Measurements from ENCODE around the gene SOX13.
"Not testable (repeated sequence)": the region's sequence is repeated elsewhere in the genome, so short reads cannot be mapped to it uniquely, and the experiment has no call there.

The SOX13 gene

GRCh38 chr1:204087181-204087892, 14.4 kb downstream of the SOX13 start:
- no peaks in the 10 kb centered on the region for H3K36me3 ChIP-seq (ENCODE audit: control insufficient read depth in 4 of 4, insufficient read depth in 4 of 4, low read length in 3 of 4)
- no peak overlapping the region for H3K27ac ChIP-seq (ENCODE audit: insufficient read depth in 1 of 2, low read depth in 1 of 2, low read length in 2 of 2, poor library complexity in 1 of 2, severe bottlenecking in 2 of 2)
- POLR2A ChIA-PET: no interaction called here
- CTCF ChIA-PET: interaction anchor here (0.7 kb wide), 1 partner anchor 20 kb away, joined by 3 read pairs; no protein-coding TSS in a partner anchor
- 93% methylated on average over 4 of the region's 8 CpGs for WGBS (ENCODE audit: insufficient coverage)
- DNase-seq: no peak
- H3K4me3 ChIP-seq (ENCODE audit: control insufficient read depth in 1 of 7, extremely low read depth in 1 of 7, insufficient read depth in 4 of 7, low read depth in 2 of 7, low read length in 6 of 7): no peak overlapping the region
- H3K4me1 ChIP-seq (ENCODE audit: control extremely low read depth in 1 of 4, control insufficient read depth in 4 of 4, insufficient read depth in 4 of 4, low read length in 3 of 4): no peaks in the 10 kb centered on the region
- no peaks in the 10 kb centered on the region for H3K9me3 ChIP-seq (ENCODE audit: control extremely low read depth in 1 of 5, control insufficient read depth in 4 of 5, insufficient read depth in 2 of 5, low read depth in 1 of 5, low read length in 4 of 5)
- H3K27me3 ChIP-seq (replicated peaks in 2 of 5; ENCODE audit: control insufficient read depth in 4 of 5, insufficient read depth in 5 of 5, low read length in 4 of 5): no peaks in the 10 kb centered on the region

- H3K36me3 ChIP-seq (ENCODE audit: control insufficient read depth in 4 of 4, insufficient read depth in 4 of 4, low read length in 3 of 4): no peaks in the 10 kb centered on the region
- WGBS (ENCODE audit: insufficient coverage): 100% methylated on average over 7 of the region's 7 CpGs
- H3K27ac ChIP-seq (ENCODE audit: insufficient read depth in 1 of 2, low read depth in 1 of 2, low read length in 2 of 2, poor library complexity in 1 of 2, severe bottlenecking in 2 of 2): no peak overlapping the region
- H3K4me1 ChIP-seq (ENCODE audit: control extremely low read depth in 1 of 4, control insufficient read depth in 4 of 4, insufficient read depth in 4 of 4, low read length in 3 of 4): no peaks in the 10 kb centered on the region
- no peak overlapping the region for H3K4me3 ChIP-seq (ENCODE audit: control insufficient read depth in 1 of 7, extremely low read depth in 1 of 7, insufficient read depth in 4 of 7, low read depth in 2 of 7, low read length in 6 of 7)
- ChIA-PET POLR2A (no interaction called here), CTCF (no interaction called here)
- H3K9me3 ChIP-seq (ENCODE audit: control extremely low read depth in 1 of 5, control insufficient read depth in 4 of 5, insufficient read depth in 2 of 5, low read depth in 1 of 5, low read length in 4 of 5): no peaks in the 10 kb centered on the region
- no peak for DNase-seq
- H3K27me3 ChIP-seq (replicated peaks in 2 of 5; ENCODE audit: control insufficient read depth in 4 of 5, insufficient read depth in 5 of 5, low read length in 4 of 5): no peaks in the 10 kb centered on the region
Observed at GRCh38 chr1:204087893-204088528, 15.1 kb downstream of the SOX13 start.

GRCh38 chr1:204088596-204088995, 15.7 kb downstream of the SOX13 start:
- ChIA-PET CTCF (no interaction called here), POLR2A (no interaction called here)
- no peak overlapping the region for H3K4me3 ChIP-seq (ENCODE audit: control insufficient read depth in 1 of 7, extremely low read depth in 1 of 7, insufficient read depth in 4 of 7, low read depth in 2 of 7, low read length in 6 of 7)

GRCh38 chr1:204089044-204089751, 16.3 kb downstream of the SOX13 start:
- Histone ChIP-seq H3K27ac (ENCODE audit: insufficient read depth in 1 of 2, low read depth in 1 of 2, low read length in 2 of 2, poor library complexity in 1 of 2, severe bottlenecking in 2 of 2) (no peak overlapping the region), H3K4me3 (ENCODE audit: control insufficient read depth in 1 of 7, extremely low read depth in 1 of 7, insufficient read depth in 4 of 7, low read depth in 2 of 7, low read length in 6 of 7) (no peak overlapping the region), H3K27me3 (replicated peaks in 2 of 5; ENCODE audit: control insufficient read depth in 4 of 5, insufficient read depth in 5 of 5, low read length in 4 of 5) (no peaks in the 10 kb centered on the region), H3K9me3 (ENCODE audit: control extremely low read depth in 1 of 5, control insufficient read depth in 4 of 5, insufficient read depth in 2 of 5, low read depth in 1 of 5, low read length in 4 of 5) (no peaks in the 10 kb centered on the region), H3K36me3 (ENCODE audit: control insufficient read depth in 4 of 4, insufficient read depth in 4 of 4, low read length in 3 of 4) (no peaks in the 10 kb centered on the region), H3K4me1 (ENCODE audit: control extremely low read depth in 1 of 4, control insufficient read depth in 4 of 4, insufficient read depth in 4 of 4, low read length in 3 of 4) (peaks cover 0 to 3% (median 0%) of the 10 kb centered on the region in 4 experiments)
- DNase-seq: no peak
- ChIA-PET POLR2A (no interaction called here), CTCF (interaction anchor here (1.1 kb wide), 1 partner anchor 11 kb away, joined by 3 read pairs; no protein-coding TSS in a partner anchor)
- WGBS (ENCODE audit: insufficient coverage): 96% methylated on average over 12 of the region's 15 CpGs

More at GRCh38 chr1:204088596-204088995, 15.7 kb downstream of the SOX13 start:
- Histone ChIP-seq H3K4me1 (ENCODE audit: control extremely low read depth in 1 of 4, control insufficient read depth in 4 of 4, insufficient read depth in 4 of 4, low read length in 3 of 4) (peaks cover 0 to 3% (median 0%) of the 10 kb centered on the region in 4 experiments), H3K27ac (ENCODE audit: insufficient read depth in 1 of 2, low read depth in 1 of 2, low read length in 2 of 2, poor library complexity in 1 of 2, severe bottlenecking in 2 of 2) (no peak overlapping the region), H3K27me3 (replicated peaks in 2 of 5; ENCODE audit: control insufficient read depth in 4 of 5, insufficient read depth in 5 of 5, low read length in 4 of 5) (no peaks in the 10 kb centered on the region), H3K9me3 (ENCODE audit: control extremely low read depth in 1 of 5, control insufficient read depth in 4 of 5, insufficient read depth in 2 of 5, low read depth in 1 of 5, low read length in 4 of 5) (no peaks in the 10 kb centered on the region), H3K36me3 (ENCODE audit: control insufficient read depth in 4 of 4, insufficient read depth in 4 of 4, low read length in 3 of 4) (no peaks in the 10 kb centered on the region)
- WGBS (ENCODE audit: insufficient coverage): 77% methylated on average over 7 of the region's 8 CpGs
- DNase-seq: no peak

GRCh38 chr1:204090132-204090531, 17.2 kb downstream of the SOX13 start:
- CTCF ChIA-PET: interaction anchor here (1.1 kb wide), 2 partner anchors 10 to 39 kb away, joined by 3 to 4 read pairs; no protein-coding TSS in a partner anchor
- H3K4me3 ChIP-seq (ENCODE audit: control insufficient read depth in 1 of 7, extremely low read depth in 1 of 7, insufficient read depth in 4 of 7, low read depth in 2 of 7, low read length in 6 of 7); POLR2A ChIA-PET; DNase-seq; H3K9me3 ChIP-seq (ENCODE audit: control extremely low read depth in 1 of 5, control insufficient read depth in 4 of 5, insufficient read depth in 2 of 5, low read depth in 1 of 5, low read length in 4 of 5); H3K36me3 ChIP-seq (ENCODE audit: control insufficient read depth in 4 of 4, insufficient read depth in 4 of 4, low read length in 3 of 4); H3K4me1 ChIP-seq (ENCODE audit: control extremely low read depth in 1 of 4, control insufficient read depth in 4 of 4, insufficient read depth in 4 of 4, low read length in 3 of 4); H3K27me3 ChIP-seq (replicated peaks in 2 of 5; ENCODE audit: control insufficient read depth in 4 of 5, insufficient read depth in 5 of 5, low read length in 4 of 5); H3K27ac ChIP-seq (ENCODE audit: insufficient read depth in 1 of 2, low read depth in 1 of 2, low read length in 2 of 2, poor library complexity in 1 of 2, severe bottlenecking in 2 of 2): not testable (repeated sequence)
- WGBS (ENCODE audit: insufficient coverage): 100% methylated on average over 2 of the region's 3 CpGs

- Histone ChIP-seq H3K27ac (ENCODE audit: insufficient read depth in 1 of 2, low read depth in 1 of 2, low read length in 2 of 2, poor library complexity in 1 of 2, severe bottlenecking in 2 of 2) (no peak overlapping the region), H3K4me3 (ENCODE audit: control insufficient read depth in 1 of 7, extremely low read depth in 1 of 7, insufficient read depth in 4 of 7, low read depth in 2 of 7, low read length in 6 of 7) (no peak overlapping the region), H3K4me1 (ENCODE audit: control extremely low read depth in 1 of 4, control insufficient read depth in 4 of 4, insufficient read depth in 4 of 4, low read length in 3 of 4) (peaks cover 0 to 3% (median 0%) of the 10 kb centered on the region in 4 experiments), H3K36me3 (ENCODE audit: control insufficient read depth in 4 of 4, insufficient read depth in 4 of 4, low read length in 3 of 4) (no peaks in the 10 kb centered on the region), H3K9me3 (ENCODE audit: control extremely low read depth in 1 of 5, control insufficient read depth in 4 of 5, insufficient read depth in 2 of 5, low read depth in 1 of 5, low read length in 4 of 5) (no peaks in the 10 kb centered on the region), H3K27me3 (replicated peaks in 2 of 5; ENCODE audit: control insufficient read depth in 4 of 5, insufficient read depth in 5 of 5, low read length in 4 of 5) (no peaks in the 10 kb centered on the region)
- CTCF ChIA-PET: interaction anchor here (1.1 kb wide), 1 partner anchor 38 kb away, joined by 4 read pairs; no protein-coding TSS in a partner anchor
- POLR2A ChIA-PET: no interaction called here
- WGBS (ENCODE audit: insufficient coverage): 100% methylated on average over 7 of the region's 7 CpGs
- no peak for DNase-seq
Observed at GRCh38 chr1:204091066-204091465, 18.2 kb downstream of the SOX13 start.

Measured in common myeloid progenitor, CD34-positive (primary cell).